HCT116 (cell line): ENCODE results near the gene FOXB2. TPM values are rescaled to one million over a fixed set of nuclear protein-coding genes. Genes with fewer than 3 reads are reported as not detected.

ENCODE experiments used
- ATAC-seq: fragments of 200-7000 bp; cut with Tn5 transposase; 2 replicates; pipeline ENCODE4 v1.9.1; 2020; ENCODE audit warnings: mild to moderate bottlenecking, moderate library complexity
- BruUV-seq: library from RNA; stranded (reverse); fragments of 400-500 nt; replicated peaks from 2 replicates; lab custom pipeline; 2021; lab: Mats Ljungman, UMichigan
- CTCF ChIA-PET: fragments of 300-600 bp; sonication (Branson Sonifier 250); formaldehyde crosslinking; loops from one replicate; lab custom pipeline; 2021; ENCODE audit warnings: antibody characterized with exemption; lab: Charles Lee
- POLR2A ChIA-PET: fragments of 300-600, 350-600 bp; sonication (Branson Sonifier 250); formaldehyde crosslinking; loops from one replicate; lab custom pipeline; 2021; ENCODE audit warnings: antibody characterized with exemption; lab: Charles Lee
- RAD21 ChIA-PET, 2 experiments: fragments of 300-600 bp; sonication (Branson Sonifier 250); formaldehyde crosslinking; loops; one replicate each; lab custom pipeline; 2023; ENCODE audit warnings: low total read pairs in 2 of 2; ENCODE audit not compliant: uncharacterized antibody in 2 of 2, unreplicated experiment in 2 of 2, low non-redundant PET in 1 of 2; lab: Charles Lee
- DNase-seq: peaks from one replicate; pipeline ENCODE4 v3.0.0-alpha.2; 2010; ENCODE audit warnings: low read depth, low spot score
- H2AFZ ChIP-seq: fragments of 200-600 bp; shearing (Covaris generic), sonication (generic); 2 replicates; pipeline ENCODE4 v1.6.1; 2017; ENCODE audit warnings: low read depth, mixed run types, mixed read lengths, antibody characterized with exemption, low read length; ENCODE audit not compliant: poor library complexity, severe bottlenecking
- H3K27ac ChIP-seq: 2 replicates; pipeline ENCODE4 v1.5.1; 2012; ENCODE audit warnings: low read depth, low read length
- H3K27me3 ChIP-seq: fragments of 200-600 bp; sonication (generic); 2 replicates; pipeline ENCODE4 v1.6.1; 2016; ENCODE audit warnings: mixed run types, low read length, mixed read lengths; ENCODE audit not compliant: insufficient read depth
- H3K36me3 ChIP-seq, 2 experiments: fragments of 200-500 bp in 1 of 2; fragments of 200-600 bp in 1 of 2; sonication (Bioruptor generic) in 1 of 2; sonication (generic) in 1 of 2; 2 replicates each; pipeline versions ENCODE4 v1.5.1 to v1.6.1; 2014 to 2016; ENCODE audit warnings: low read length in 2 of 2, inconsistent platforms in 1 of 2, mixed read lengths in 1 of 2, mixed run types in 1 of 2; ENCODE audit not compliant: insufficient read depth in 2 of 2, control insufficient read depth in 1 of 2
- H3K4me1 ChIP-seq, 2 experiments: fragments of 200-600 bp in 1 of 2; sonication (generic) in 1 of 2; 2 replicates each; pipeline versions ENCODE4 v1.5.1 to v1.6.1; 2012 to 2017; ENCODE audit warnings: low read length in 2 of 2, inconsistent platforms in 1 of 2, mild to moderate bottlenecking in 1 of 2, mixed read lengths in 1 of 2, mixed run types in 1 of 2, moderate library complexity in 1 of 2; ENCODE audit not compliant: insufficient read depth in 2 of 2, control insufficient read depth in 1 of 2
- H3K4me2 ChIP-seq: fragments of 200-600 bp; sonication (generic); 2 replicates; pipeline ENCODE4 v1.6.1; 2017; ENCODE audit warnings: mixed run types, low read length, mixed read lengths
- H3K4me3 ChIP-seq, 2 experiments: fragments of 200-600 bp in 1 of 2; sonication (generic) in 1 of 2; replicated peaks in 1 of 2; 2 replicates each; pipeline ENCODE4 v1.5.1; 2011 to 2016; ENCODE audit warnings: low read length in 2 of 2, control low read depth in 1 of 2, low read depth in 1 of 2, mild to moderate bottlenecking in 1 of 2, mixed read lengths in 1 of 2, mixed run types in 1 of 2
- H3K79me2 ChIP-seq: fragments of 200-600 bp; sonication (generic); 2 replicates; pipeline ENCODE4 v1.6.1; 2017; ENCODE audit warnings: mild to moderate bottlenecking, mixed run types, low read length, moderate library complexity, mixed read lengths; ENCODE audit not compliant: insufficient read depth
- H3K9ac ChIP-seq: fragments of 200-600 bp; sonication (generic); 2 replicates; pipeline ENCODE4 v1.6.1; 2016; ENCODE audit warnings: low read length, mixed read lengths
- H3K9me2 ChIP-seq: fragments of 200-600 bp; sonication (generic), shearing (Covaris generic); 2 replicates; pipeline ENCODE4 v1.6.1; 2017; ENCODE audit warnings: mixed run types, mild to moderate bottlenecking, moderate library complexity; ENCODE audit not compliant: insufficient read depth
- H3K9me3 ChIP-seq, 2 experiments: fragments of 200-500 bp in 1 of 2; fragments of 200-600 bp in 1 of 2; sonication (Bioruptor generic) in 1 of 2; sonication (generic) in 1 of 2; 2 replicates each; pipeline ENCODE4 v1.6.1; 2014 to 2017; ENCODE audit warnings: low read length in 2 of 2, mixed read lengths in 2 of 2, inconsistent platforms in 1 of 2, low read depth in 1 of 2, mild to moderate bottlenecking in 1 of 2, mixed run types in 1 of 2, moderate library complexity in 1 of 2; ENCODE audit not compliant: control insufficient read depth in 1 of 2, insufficient read depth in 1 of 2
- H4K20me1 ChIP-seq: fragments of 200-600 bp; sonication (generic), shearing (Covaris generic); 2 replicates; pipeline ENCODE4 v1.6.1; 2017; ENCODE audit warnings: mixed run types, mild to moderate bottlenecking, moderate library complexity; ENCODE audit not compliant: insufficient read depth
- CEBPB ChIP-seq: IDR thresholded peaks from 2 replicates; pipeline ENCODE4 v1.6.1; 2012; ENCODE audit warnings: low read depth
- ELF1 ChIP-seq: IDR thresholded peaks from 2 replicates; pipeline ENCODE4 v1.6.1; 2012; ENCODE audit warnings: low read depth, borderline replicate concordance
- EZH2phosphoT487 ChIP-seq: fragments of 200-600 bp; IDR thresholded peaks from 2 replicates; pipeline ENCODE4 v1.6.1; 2018; ENCODE audit warnings: antibody characterized with exemption, borderline replicate concordance
- FOSL1 ChIP-seq: IDR thresholded peaks from 2 replicates; pipeline ENCODE4 v1.6.1; 2012; ENCODE audit warnings: low read depth
- JUND ChIP-seq: IDR thresholded peaks from 2 replicates; pipeline ENCODE4 v1.6.1; 2012
- RAD21 ChIP-seq: IDR thresholded peaks from 2 replicates; pipeline ENCODE4 v1.6.1; 2012; ENCODE audit warnings: low read depth, mild to moderate bottlenecking
- REST ChIP-seq: IDR thresholded peaks from 2 replicates; pipeline ENCODE4 v1.6.1; 2012; ENCODE audit warnings: low read depth
- SRF ChIP-seq: IDR thresholded peaks from 2 replicates; pipeline ENCODE4 v1.6.1; 2012; ENCODE audit warnings: low read depth
- ZBTB33 ChIP-seq: IDR thresholded peaks from 2 replicates; pipeline ENCODE4 v1.6.1; 2011; ENCODE audit warnings: mild to moderate bottlenecking, low read length, moderate library complexity; ENCODE audit not compliant: insufficient replicate concordance; ENCODE audit errors: extremely low read depth
- ZFX ChIP-seq: fragments of 450-650 bp; IDR thresholded peaks from 2 replicates; pipeline ENCODE4 v1.6.1; 2017
- ZNF274 ChIP-seq: fragments of 200-500 bp; sonication (Bioruptor generic); IDR thresholded peaks from 2 replicates; pipeline ENCODE4 v1.6.1; 2014; ENCODE audit warnings: mild to moderate bottlenecking, low read depth, low read length, inconsistent platforms
- intact Hi-C: fragments of 100-400 bp; cut with micrococcal nuclease; formaldehyde crosslinking; loops from 2 replicates; pipeline ENCODE4 v1.10.0; 2022
- total RNA-seq: library from RNA; stranded (reverse); gene quantifications from one replicate; pipeline ENCODE4 v1.2.1, GENCODE V29; 2021; ENCODE audit not compliant: unreplicated experiment

The FOXB2 gene
- total RNA-seq, 1 experiment from 2014 or later, result not detected

DNA sequence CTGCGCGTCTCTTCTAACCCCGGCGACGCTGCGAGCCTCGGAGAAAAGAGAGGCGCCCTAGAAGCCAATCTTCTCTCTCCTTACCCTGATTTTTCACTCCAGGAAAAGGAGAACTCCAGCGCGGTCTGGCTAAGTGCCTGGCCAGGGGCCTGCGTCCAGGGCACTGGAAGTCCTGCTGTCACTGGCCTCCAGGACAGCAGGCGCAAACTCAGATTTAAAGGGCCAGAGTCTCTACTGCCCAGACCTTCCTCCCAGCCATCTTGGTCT lies 553 bp upstream of the FOXB2 start:
- H3K27me3 ChIP-seq, result no peaks in the 10 kb centered on the region
- H2AFZ ChIP-seq, result no peak overlapping the region
- no peak overlapping the region for H3K4me3 ChIP-seq
- TF ChIP-seq SRF, result no peak
- no peak for TF ChIP-seq ZNF274
- TF ChIP-seq RAD21, result no peak
- TF ChIP-seq ZBTB33, result no peak
- no peak for TF ChIP-seq CEBPB
- no peak for TF ChIP-seq EZH2phosphoT487
- TF ChIP-seq ZFX, result no peak
- no peak overlapping the region for H3K4me2 ChIP-seq
- BruUV-seq, result no TSS peak
- no peaks in the 10 kb centered on the region for H4K20me1 ChIP-seq
- no peak for ATAC-seq
- H3K9ac ChIP-seq, result no peak overlapping the region
- H3K27ac ChIP-seq, result no peak overlapping the region
- RAD21 ChIA-PET, result no interaction called here
- H3K9me2 ChIP-seq, result no peaks in the 10 kb centered on the region
- POLR2A ChIA-PET, result no interaction called here
- intact Hi-C loops, result no loop called here
- H3K36me3 ChIP-seq, result no peaks in the 10 kb centered on the region
- CTCF ChIA-PET, result no interaction called here
- H3K4me1 ChIP-seq, result no peaks in the 10 kb centered on the region
- no peak for DNase-seq
- no peaks in the 10 kb centered on the region for H3K79me2 ChIP-seq
- H3K9me3 ChIP-seq, result no peaks in the 10 kb centered on the region

- no TSS peak for BruUV-seq
- ChIA-PET RAD21 (no interaction called here), CTCF (no interaction called here), POLR2A (no interaction called here)
- H4K20me1 ChIP-seq, result no peaks in the 10 kb centered on the region
- H3K27me3 ChIP-seq, result no peaks in the 10 kb centered on the region
- no peak overlapping the region for H3K4me3 ChIP-seq
- H3K4me2 ChIP-seq, result no peak overlapping the region
- TF ChIP-seq FOSL1 (no peak), ELF1 (no peak), REST (no peak), EZH2phosphoT487 (no peak), JUND (no peak)
- H3K27ac ChIP-seq, result no peak overlapping the region
- DNase-seq (no peak), ATAC-seq (no peak)
- no peaks in the 10 kb centered on the region for H3K36me3 ChIP-seq
- H3K79me2 ChIP-seq, result no peaks in the 10 kb centered on the region
- intact Hi-C loops, result no loop called here
- H3K9ac ChIP-seq, result no peak overlapping the region
- H3K9me3 ChIP-seq, result no peaks in the 10 kb centered on the region
- H3K4me1 ChIP-seq, result no peaks in the 10 kb centered on the region
- no peak overlapping the region for H2AFZ ChIP-seq
- no peaks in the 10 kb centered on the region for H3K9me2 ChIP-seq
These were observed 514 bp downstream of the FOXB2 start for GRCh38 chr9:77019926-77020412.
